GM10248 (cell line): ENCODE measurements around the gene B3GNT7.

Source experiments
- CTCF ChIA-PET: fragments of 300-600 bp; sonication (Branson Sonifier 250); formaldehyde crosslinking; extraction: SDS; loops from one replicate; lab custom pipeline; 2021; ENCODE audit warnings: antibody characterized with exemption; lab: Yijun Ruan, JAX
- POLR2A ChIA-PET: fragments of 350-650 bp; sonication (Branson Sonifier 250); formaldehyde crosslinking; extraction: SDS; loops from one replicate; lab custom pipeline; 2020; ENCODE audit warnings: antibody characterized with exemption; lab: Yijun Ruan, JAX
- DNase-seq: peaks from one replicate; pipeline ENCODE4 v3.0.0; 2012; ENCODE audit errors: extremely low spot score
- TF ChIP-seq, protein P1 (sequence below): IDR thresholded peaks from 2 replicates; pipeline ENCODE4 v1.5.1; 2012; ENCODE audit warnings: mild to moderate bottlenecking, low read depth; ENCODE audit errors: extremely low read depth, missing control alignments, control extremely low read depth

The B3GNT7 gene

DNA sequence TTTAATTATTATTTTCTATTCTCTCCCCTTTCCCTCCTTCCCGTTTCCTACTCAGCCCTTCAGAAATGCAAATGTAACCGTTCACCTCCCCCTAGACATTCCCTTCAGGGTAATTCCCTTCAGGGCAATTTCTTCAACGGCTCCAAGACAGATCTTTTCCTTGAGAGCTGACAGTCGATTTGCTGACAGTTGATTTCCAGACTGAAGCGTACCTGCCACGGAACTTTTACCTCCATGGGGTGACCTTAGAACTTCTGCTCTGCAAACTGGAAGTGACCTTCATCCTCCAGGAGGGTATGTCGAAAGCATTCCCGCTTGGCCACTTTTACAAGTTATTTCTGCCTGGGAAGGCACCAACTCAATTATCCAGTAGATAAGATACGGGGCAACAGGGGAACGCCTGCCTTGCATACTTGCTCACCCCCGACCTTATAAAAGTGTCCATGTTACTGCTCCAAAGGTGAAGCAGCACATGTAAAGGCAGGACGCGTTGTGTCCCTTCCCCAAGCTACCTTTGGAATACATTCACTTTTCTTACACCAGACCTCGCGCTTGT, 18.5 kb downstream of the B3GNT7 start:
- ChIA-PET POLR2A (no interaction called here), CTCF (interaction anchor here (1.0 to 11.3 kb wide), 11 partner anchors 8 to 427 kb away, joined by 3 to 152 read pairs (median 11); no protein-coding TSS in a partner anchor)
- TF ChIP-seq, protein P1, sequence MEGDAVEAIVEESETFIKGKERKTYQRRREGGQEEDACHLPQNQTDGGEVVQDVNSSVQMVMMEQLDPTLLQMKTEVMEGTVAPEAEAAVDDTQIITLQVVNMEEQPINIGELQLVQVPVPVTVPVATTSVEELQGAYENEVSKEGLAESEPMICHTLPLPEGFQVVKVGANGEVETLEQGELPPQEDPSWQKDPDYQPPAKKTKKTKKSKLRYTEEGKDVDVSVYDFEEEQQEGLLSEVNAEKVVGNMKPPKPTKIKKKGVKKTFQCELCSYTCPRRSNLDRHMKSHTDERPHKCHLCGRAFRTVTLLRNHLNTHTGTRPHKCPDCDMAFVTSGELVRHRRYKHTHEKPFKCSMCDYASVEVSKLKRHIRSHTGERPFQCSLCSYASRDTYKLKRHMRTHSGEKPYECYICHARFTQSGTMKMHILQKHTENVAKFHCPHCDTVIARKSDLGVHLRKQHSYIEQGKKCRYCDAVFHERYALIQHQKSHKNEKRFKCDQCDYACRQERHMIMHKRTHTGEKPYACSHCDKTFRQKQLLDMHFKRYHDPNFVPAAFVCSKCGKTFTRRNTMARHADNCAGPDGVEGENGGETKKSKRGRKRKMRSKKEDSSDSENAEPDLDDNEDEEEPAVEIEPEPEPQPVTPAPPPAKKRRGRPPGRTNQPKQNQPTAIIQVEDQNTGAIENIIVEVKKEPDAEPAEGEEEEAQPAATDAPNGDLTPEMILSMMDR: no peak
- DNase-seq: no peak

DNA sequence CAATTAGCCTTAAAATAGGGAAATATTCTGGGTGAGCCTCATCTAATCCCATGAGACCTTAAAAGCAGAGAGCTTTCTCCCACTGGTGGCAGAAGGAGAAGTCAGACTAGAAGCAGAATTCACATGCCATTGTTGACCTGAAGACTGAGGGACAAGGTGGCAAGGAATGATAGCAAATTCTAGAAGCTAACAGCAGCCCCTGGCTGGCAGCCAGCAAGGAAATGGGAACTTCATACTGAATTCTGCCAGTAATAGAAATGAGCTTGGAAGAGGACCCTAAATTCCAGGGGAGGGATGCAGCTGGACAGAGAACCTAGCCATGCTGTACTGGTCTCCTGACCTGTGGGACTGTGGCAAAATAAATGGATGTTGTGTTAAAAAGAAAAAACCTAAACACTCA, 19.5 kb downstream of the B3GNT7 start:
- ChIA-PET POLR2A (no interaction called here), CTCF (interaction anchor here (1.3 to 4.4 kb wide), 4 partner anchors 8 to 311 kb away, joined by 4 to 34 read pairs (median 14); no protein-coding TSS in a partner anchor)
- TF ChIP-seq, protein P1: no peak
- DNase-seq: no peak

DNA sequence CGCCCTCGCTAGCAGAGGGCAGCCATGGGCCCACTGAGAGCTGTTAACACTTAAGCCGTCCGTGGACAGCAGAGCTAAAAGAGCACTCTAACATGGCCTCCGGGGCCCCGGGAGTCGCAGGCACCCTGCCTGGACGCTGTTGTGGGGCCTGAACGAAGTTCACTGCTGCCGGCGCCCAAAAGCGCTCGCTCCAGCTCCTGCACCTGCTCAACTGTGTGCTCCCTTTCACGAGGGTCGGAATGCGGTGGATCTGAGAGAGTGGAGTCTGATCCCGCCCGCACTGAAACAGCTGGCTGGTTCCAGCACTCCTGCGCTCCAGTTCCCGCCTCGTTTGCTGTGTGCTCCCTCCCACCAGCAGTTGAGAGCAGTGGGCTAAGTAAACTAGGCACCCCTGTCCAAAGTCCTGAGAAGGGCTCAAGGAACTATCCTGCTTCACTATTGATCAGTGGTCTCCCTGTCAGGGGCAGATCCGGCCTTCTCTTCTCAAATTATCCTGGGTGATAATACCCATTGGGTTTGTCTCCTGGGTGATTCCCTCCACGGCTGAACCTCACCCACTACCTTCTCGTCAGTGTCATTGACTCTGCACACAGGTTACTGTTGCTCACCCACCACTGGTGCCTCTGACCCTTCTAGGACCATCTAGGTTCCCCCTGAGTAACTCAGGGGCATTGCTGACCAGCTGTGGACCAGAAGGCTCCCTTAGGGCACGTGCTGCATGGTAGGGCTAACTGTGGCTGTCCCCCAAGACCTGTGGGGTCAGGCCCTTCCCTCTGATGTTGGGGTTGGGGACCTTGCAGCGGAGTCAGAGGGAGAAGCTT, 23.5 kb downstream of the B3GNT7 start:
- ChIA-PET CTCF (interaction anchor here (1.1 to 4.4 kb wide), 4 partner anchors 12 to 432 kb away, joined by 3 to 34 read pairs (median 4); no protein-coding TSS in a partner anchor), POLR2A (interaction anchor here (1.2 kb wide), 1 partner anchor 34 kb away, joined by 4 read pairs; no protein-coding TSS in a partner anchor)
- no peak for DNase-seq
- TF ChIP-seq, protein P1: no peak

DNA sequence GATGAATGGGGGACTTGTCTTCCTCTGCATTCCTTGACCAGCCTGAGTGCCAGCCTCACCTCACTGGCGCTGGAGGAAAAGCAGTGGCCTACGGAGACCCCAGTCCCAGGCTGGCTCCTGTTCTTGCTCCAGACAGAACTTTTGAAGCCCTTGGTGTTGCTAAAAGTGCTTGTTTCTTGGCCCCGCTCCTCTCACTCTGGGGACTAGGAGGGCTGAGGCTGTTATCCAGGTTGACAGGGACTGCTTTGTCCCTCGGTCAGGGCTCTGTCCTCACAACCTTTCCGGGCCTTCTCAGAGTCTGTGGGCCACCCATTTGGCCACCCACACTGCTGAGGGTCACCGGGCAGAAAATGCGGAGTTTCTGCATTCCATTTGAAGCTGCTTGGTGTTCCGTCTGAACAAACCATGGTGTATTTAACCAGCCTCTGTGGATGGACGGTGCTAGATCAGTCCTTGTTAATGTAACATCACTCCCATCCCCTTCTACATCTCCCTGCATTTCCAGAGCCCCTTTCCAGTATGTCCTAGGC, 25.6 kb downstream of the B3GNT7 start:
- no peak for DNase-seq
- ChIA-PET CTCF (interaction anchor here (0.9 to 4.9 kb wide), 4 partner anchors 9 to 194 kb away, joined by 3 to 34 read pairs (median 4); no protein-coding TSS in a partner anchor), POLR2A (no interaction called here)
- TF ChIP-seq, protein P1: no peak

DNA sequence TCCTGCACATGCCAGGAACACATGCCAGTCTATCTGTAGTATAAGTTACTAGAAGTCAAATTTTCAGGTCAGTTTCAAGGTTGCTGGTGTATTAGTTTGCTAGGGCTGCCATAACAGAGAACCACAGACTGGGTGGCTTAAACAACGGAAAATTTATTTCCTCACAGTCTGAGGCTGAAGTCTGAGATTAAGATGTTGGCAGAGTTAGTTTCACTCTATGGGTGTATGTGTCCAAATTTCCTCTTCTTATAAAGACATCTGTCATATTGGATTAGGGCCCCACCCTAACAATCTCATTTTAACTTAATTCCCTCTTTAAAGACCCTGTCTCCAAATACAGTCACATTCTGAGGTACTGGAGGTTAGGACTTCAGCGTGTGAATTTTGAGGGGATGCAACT, 26.5 kb downstream of the B3GNT7 start:
- POLR2A ChIA-PET: no interaction called here

More for the DNA sequence above, 26.5 kb downstream of the B3GNT7 start:
- CTCF ChIA-PET: interaction anchor here (4.9 kb wide), 1 partner anchor 10 kb away, joined by 34 read pairs; no protein-coding TSS in a partner anchor
- TF ChIP-seq, protein P1: no peak
- DNase-seq: no peak
